ENCODE measurements around the gene OR4E1. TPM values are rescaled to one million over a fixed set of nuclear protein-coding genes. Genes with fewer than 3 reads are reported as not detected.
"Not testable (repeated sequence)": the region's sequence is repeated elsewhere in the genome, so short reads cannot be mapped to it uniquely, and the experiment has no call there.

The OR4E1 gene
- polyA plus RNA-seq, 3 donors, result not detected

- 56 to 74% (median 65%) methylated on average over 3 of the region's 3 CpGs for WGBS, 3 donors
- no peak overlapping the region for H3K27ac ChIP-seq (ENCODE audit: low read depth, low read length)
Observed at GRCh38 chr14:21668377-21668776, 5.2 kb downstream of the OR4E1 start.

GRCh38 chr14:21656980-21657379 is 16.6 kb downstream of the OR4E1 start:
- WGBS, 3 donors, result 43 to 98% (median 55%) methylated on average over 1 of the region's 1 CpG
- no peak overlapping the region for H3K27ac ChIP-seq (ENCODE audit: low read depth, low read length)

- WGBS, 3 donors, result 83 to 92% (median 88%) methylated on average over 5 of the region's 5 CpGs
- H3K27ac ChIP-seq (ENCODE audit: low read depth, low read length), result no peak overlapping the region
Observed at GRCh38 chr14:21654215-21654614, 19.4 kb downstream of the OR4E1 start.

GRCh38 chr14:21653331-21653885 is 20.2 kb downstream of the OR4E1 start, which contains the start of gene OR4E2:
Gene OR4E2, plus strand, starts transcription at chr14:21653835. Its CDS starts 11,248 bp downstream, at chr14:21665083.
- WGBS, 3 donors, result 58 to 78% (median 65%) methylated on average over 2 of the region's 2 CpGs
- H3K27ac ChIP-seq (ENCODE audit: low read depth, low read length), result no peak within 1 kb of the TSS

- 29 to 48% (median 45%) methylated on average over 1 of the region's 1 CpG for WGBS, 3 donors
- no peak overlapping the region for H3K27ac ChIP-seq (ENCODE audit: low read depth, low read length)
Observed at GRCh38 chr14:21652209-21652808, 21.3 kb downstream of the OR4E1 start.

- H3K27ac ChIP-seq (ENCODE audit: low read depth, low read length), result no peak overlapping the region
Observed at GRCh38 chr14:21647380-21647779, 26.2 kb downstream of the OR4E1 start.

- WGBS, 3 donors, result 63 to 70% (median 65%) methylated on average over 5 of the region's 5 CpGs
- H3K27ac ChIP-seq (ENCODE audit: low read depth, low read length), result no peak overlapping the region
Observed at GRCh38 chr14:21643407-21643806, 30.2 kb downstream of the OR4E1 start.

- 46 to 65% (median 54%) methylated on average over 3 of the region's 3 CpGs for WGBS, 3 donors
- H3K27ac ChIP-seq (ENCODE audit: low read depth, low read length), result no peak overlapping the region
Observed at GRCh38 chr14:21642683-21643082, 30.9 kb downstream of the OR4E1 start.

- no peak within 1 kb of the TSS for H3K27ac ChIP-seq (ENCODE audit: low read depth, low read length)
- WGBS, 3 donors, result 59 to 78% (median 78%) methylated on average over 4 of the region's 4 CpGs
Observed at GRCh38 chr14:21634840-21635239, 38.8 kb downstream of the OR4E1 start, which contains the start of gene OR10G2. Gene OR10G2, minus strand, starts transcription at chr14:21634940. Its CDS starts 98 bp downstream, at chr14:21634842.

GRCh38 chr14:21631084-21631483 is 42.5 kb downstream of the OR4E1 start:
- no peak overlapping the region for H3K27ac ChIP-seq (ENCODE audit: low read depth, low read length)
- 10 to 55% (median 25%) methylated on average over 3 of the region's 3 CpGs for WGBS, 3 donors

- not testable (repeated sequence) for H3K27ac ChIP-seq (ENCODE audit: low read depth, low read length)
- whole genome bisulfite sequencing, 3 donors, result 92 to 100% (median 97%) methylated on average over 1 of the region's 1 CpG
Observed at GRCh38 chr14:21630503-21630902, 43.1 kb downstream of the OR4E1 start.

- WGBS, 3 donors, result 53 to 77% (median 62%) methylated on average over 3 of the region's 3 CpGs
Observed at GRCh38 chr14:21626491-21627230, 47.0 kb downstream of the OR4E1 start.

More at GRCh38 chr14:21626491-21627230, 47.0 kb downstream of the OR4E1 start:
- no peak overlapping the region for H3K27ac ChIP-seq (ENCODE audit: low read depth, low read length)

Other genes with a start within 250 kb of the OR4E1 start
- 10 to 100 TPM; 11.5 to 21.1 (median 20.7) TPM for gene CHD8, start 217.7 kb downstream of the OR4E1 start, polyA plus RNA-seq
- gene RAB2B, start 196.9 kb downstream of the OR4E1 start, polyA plus RNA-seq, result 10 to 100 TPM in 2 of 3 donors, 1 to 10 TPM in 1; 5.5 to 17.5 (median 15.3) TPM
- gene TOX4, start 196.6 kb downstream of the OR4E1 start, polyA plus RNA-seq, result 10 to 100 TPM; 19.3 to 44.7 (median 23.2) TPM
- 10 to 100 TPM; 22.7 to 29.5 (median 27.4) TPM for gene METTL3, start 162.5 kb downstream of the OR4E1 start, polyA plus RNA-seq
- gene SALL2, start 147.5 kb downstream of the OR4E1 start, polyA plus RNA-seq, result 1 to 10 TPM; 1.1 to 6.6 (median 2.0) TPM
- gene OR10G3, start 93.7 kb downstream of the OR4E1 start, polyA plus RNA-seq, result under 1 TPM in 1 of 3 donors, not detected in 2; 0.22 TPM
- gene OR10G2, start 38.9 kb downstream of the OR4E1 start, polyA plus RNA-seq, result not detected
- not detected for gene OR4E2, start 20.0 kb downstream of the OR4E1 start, polyA plus RNA-seq